ENCODE data around the gene ATRAID. TPM values are rescaled to one million over a fixed set of nuclear protein-coding genes. Genes with fewer than 3 reads are reported as not detected.

ATRAID gene
- total RNA-seq, 4 donors from 2014 or later: 118 to 143 (median 130) TPM

DNA sequence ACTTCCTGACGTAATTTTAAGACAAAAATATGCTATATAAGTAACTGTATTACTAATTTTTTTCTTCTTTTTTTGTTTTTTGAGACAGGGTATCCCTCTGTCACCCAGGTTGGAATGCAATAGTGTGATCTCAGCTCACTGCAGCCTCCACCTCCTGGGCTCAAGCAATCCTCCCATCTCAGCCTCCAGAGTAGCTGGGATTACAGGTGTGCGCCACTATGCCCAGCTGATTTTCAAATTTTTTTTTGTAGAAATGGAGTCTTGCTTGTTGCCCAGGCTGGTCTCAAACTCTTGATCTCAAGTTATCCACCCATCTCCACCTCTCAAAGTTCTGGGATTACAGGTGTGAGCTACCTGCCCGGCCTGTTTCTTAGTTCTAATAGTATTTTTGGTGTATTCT lies 33.4 kb upstream of the ATRAID start:
- no peak for DNase-seq (ENCODE audit: extremely low spot score)
- intact Hi-C loops (cut with DNase I): no loop called here
- H3K27me3 ChIP-seq: peaks cover 0 to 28% (median 0%) of the 10 kb centered on the region in 4 donors
- H3K9me3 ChIP-seq: no peaks in the 10 kb centered on the region
- H3K4me1 ChIP-seq: no peaks in the 10 kb centered on the region
- no peaks in the 10 kb centered on the region for H3K36me3 ChIP-seq
- TF ChIP-seq POLR2AphosphoS5 (IDR thresholded peaks at IDR 0.05): no peak
- TF ChIP-seq POLR2A (IDR thresholded peaks at IDR 0.05; ENCODE audit: low read depth): no peak
- TF ChIP-seq CTCF (IDR thresholded peaks at IDR 0.05): no peak
- TF ChIP-seq EP300 (IDR thresholded peaks at IDR 0.05): no peak
- no peak overlapping the region for H3K27ac ChIP-seq (replicated peaks in 1 of 4)
- H3K4me3 ChIP-seq: no peak overlapping the region
- 81% methylated on average over 3 of the region's 3 CpGs for WGBS

- TF ChIP-seq POLR2A (IDR thresholded peaks at IDR 0.05; ENCODE audit: low read depth) (no peak), CTCF (IDR thresholded peaks at IDR 0.05) (no peak), EP300 (IDR thresholded peaks at IDR 0.05) (no peak), POLR2AphosphoS5 (IDR thresholded peaks at IDR 0.05) (no peak)
- Histone ChIP-seq H3K27ac (replicated peaks in 1 of 4) (no peak overlapping the region), H3K4me3 (no peak overlapping the region), H3K36me3 (no peaks in the 10 kb centered on the region), H3K4me1 (peaks cover 0 to 3% (median 2%) of the 10 kb centered on the region in 4 donors), H3K27me3 (peaks cover 0 to 28% (median 0%) of the 10 kb centered on the region in 4 donors), H3K9me3 (no peaks in the 10 kb centered on the region)
- intact Hi-C loops (cut with DNase I): no loop called here
- no peak for DNase-seq (ENCODE audit: extremely low spot score)
- WGBS: 71% methylated on average over 3 of the region's 3 CpGs
Observed at GRCh38 chr2:27179344-27180000, 32.4 kb upstream of the ATRAID start.

DNA sequence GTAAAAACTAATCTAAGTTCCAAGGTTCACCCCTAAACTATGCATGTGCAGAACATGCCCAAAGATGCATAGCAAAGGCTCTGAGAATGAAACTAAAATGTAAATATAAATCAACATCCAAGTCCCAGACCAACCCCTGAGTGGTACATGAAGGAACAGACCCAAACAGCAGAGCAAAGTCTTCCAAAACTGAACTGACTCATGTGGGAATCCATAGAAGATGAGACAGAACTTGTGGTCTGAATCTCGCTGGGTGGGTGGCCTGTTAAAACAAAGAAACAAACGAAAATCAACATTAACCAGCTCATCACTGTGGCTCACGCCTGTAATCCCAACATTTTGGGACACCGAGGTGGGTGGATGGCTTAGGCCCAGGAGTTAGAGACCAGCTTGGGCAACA lies 29.5 kb upstream of the ATRAID start:
- Histone ChIP-seq H3K4me3 (no peak overlapping the region), H3K27ac (replicated peaks in 1 of 4) (no peak overlapping the region), H3K4me1 (peaks cover 8 to 21% (median 18%) of the 10 kb centered on the region in 4 donors), H3K27me3 (peaks cover 0 to 15% (median 0%) of the 10 kb centered on the region in 4 donors), H3K9me3 (no peaks in the 10 kb centered on the region), H3K36me3 (no peaks in the 10 kb centered on the region)
- TF ChIP-seq EP300 (IDR thresholded peaks at IDR 0.05) (no peak), CTCF (IDR thresholded peaks at IDR 0.05) (no peak)
- 66% methylated on average over 4 of the region's 4 CpGs for WGBS
- DNase-seq (ENCODE audit: extremely low spot score): no peak
- intact Hi-C loops (cut with DNase I): no loop called here

DNA sequence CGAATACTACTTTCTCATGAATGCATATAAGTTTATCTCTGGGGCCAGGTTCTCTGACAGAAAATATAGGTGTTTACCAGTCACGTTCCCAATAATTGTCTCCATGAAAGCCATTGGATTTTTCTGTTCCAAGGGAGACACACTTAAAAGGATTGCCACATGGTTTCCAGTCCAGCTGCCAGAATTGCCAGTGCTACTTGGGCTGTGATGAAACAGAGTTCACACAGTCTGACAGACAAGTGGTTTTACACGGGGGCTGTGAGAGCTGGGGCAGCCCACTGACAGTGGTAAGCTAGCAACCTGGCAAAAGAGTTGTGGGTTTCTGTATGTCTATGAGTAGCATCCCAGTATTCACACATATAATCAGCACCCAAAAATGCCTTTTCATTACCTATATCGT lies 27.7 kb upstream of the ATRAID start:
- peaks cover 8 to 21% (median 18%) of the 10 kb centered on the region in 4 donors for H3K4me1 ChIP-seq
- 60% methylated on average over 4 of the region's 4 CpGs for WGBS
- H3K4me3 ChIP-seq: no peak overlapping the region
- TF ChIP-seq POLR2A (IDR thresholded peaks at IDR 0.05; ENCODE audit: low read depth) (no peak), EP300 (IDR thresholded peaks at IDR 0.05) (no peak), POLR2AphosphoS5 (IDR thresholded peaks at IDR 0.05) (no peak)
- no peaks in the 10 kb centered on the region for H3K36me3 ChIP-seq
- no peaks in the 10 kb centered on the region for H3K9me3 ChIP-seq
- DNase-seq (ENCODE audit: extremely low spot score): no peak
- H3K27ac ChIP-seq (replicated peaks in 1 of 4): peak overlapping the region in 3 of 4 donors; percentile 53 to 70 (median 59)
- intact Hi-C loops (cut with DNase I): no loop called here
- peaks cover 0 to 6% (median 0%) of the 10 kb centered on the region in 4 donors for H3K27me3 ChIP-seq

DNA sequence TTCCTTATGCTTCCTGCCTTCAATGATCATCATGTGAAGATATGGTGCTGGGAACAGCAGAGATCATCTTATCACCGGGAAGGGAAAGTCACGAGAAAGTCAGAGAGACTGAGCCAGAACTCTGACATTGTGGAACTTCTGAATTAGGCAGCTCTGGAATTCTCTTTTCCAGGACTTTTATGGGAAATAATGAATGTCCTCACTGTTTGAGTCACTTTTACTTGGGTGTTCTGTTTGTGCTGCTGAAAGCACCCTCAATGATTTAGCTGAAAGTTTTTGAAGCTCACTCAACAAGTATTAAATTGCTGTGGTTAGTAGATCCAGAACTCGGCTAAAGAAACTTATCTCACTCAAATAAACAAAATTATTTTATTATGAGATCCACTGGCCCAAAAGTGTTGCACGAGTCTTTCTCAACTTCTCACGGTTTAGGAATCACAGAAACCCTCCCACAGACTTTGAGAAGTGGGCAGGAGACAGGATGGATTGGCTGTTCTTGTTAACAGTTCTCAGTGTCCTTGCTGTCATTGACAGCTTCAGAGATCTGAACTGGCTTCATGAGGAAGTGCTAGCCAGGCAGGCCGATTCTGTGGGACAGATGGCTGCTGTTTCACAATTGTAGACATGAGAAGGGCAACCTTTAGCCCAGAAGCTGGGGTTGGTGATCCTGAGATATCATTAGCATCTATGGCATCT lies 26.4 kb upstream of the ATRAID start:
- WGBS: 19% methylated on average over 6 of the region's 6 CpGs
- Histone ChIP-seq H3K4me3 (no peak overlapping the region), H3K36me3 (no peaks in the 10 kb centered on the region), H3K4me1 (peaks cover 8 to 21% (median 18%) of the 10 kb centered on the region in 4 donors), H3K27me3 (no peaks in the 10 kb centered on the region), H3K9me3 (no peaks in the 10 kb centered on the region), H3K27ac (replicated peaks in 1 of 4) (peak overlapping the region; percentile 47 to 70 (median 56))
- no peak for DNase-seq (ENCODE audit: extremely low spot score)
- intact Hi-C loops (cut with DNase I): no loop called here
- TF ChIP-seq POLR2A (IDR thresholded peaks at IDR 0.05; ENCODE audit: low read depth) (no peak), POLR2AphosphoS5 (IDR thresholded peaks at IDR 0.05) (no peak), CTCF (IDR thresholded peaks at IDR 0.05) (no peak), EP300 (IDR thresholded peaks at IDR 0.05) (no peak)

Measured in esophagus muscularis mucosa (tissue), 4 donors.